HG03439 (cell line): ENCODE measurements around the gene FBXO41.

Source experiments
- ATAC-seq: cut with Tn5 transposase; IDR thresholded peaks from one replicate; pipeline ENCODE4 v1.9.1; 2021; ENCODE audit warnings: mild to moderate bottlenecking, moderate library complexity; ENCODE audit not compliant: unreplicated experiment

The FBXO41 gene

GRCh38 chr2:73215254-73215653, 69.0 kb downstream of the FBXO41 start:
- no peak for ATAC-seq

- peak; percentile 96 for ATAC-seq
Measured at GRCh38 chr2:73214120-73215035, 69.9 kb downstream of the FBXO41 start, which contains the start of gene SMYD5. SMYD5 (plus strand) TSS chr2:73214245; CDS start chr2:73214267, 22 bp downstream.

GRCh38 chr2:73212448-73213176, 71.7 kb downstream of the FBXO41 start:
- ATAC-seq = peak; percentile 60

- no peak for ATAC-seq
Measured at GRCh38 chr2:73212098-73212447, 72.2 kb downstream of the FBXO41 start.

- ATAC-seq = no peak
Measured at GRCh38 chr2:73210696-73211095, 73.6 kb downstream of the FBXO41 start.

GRCh38 chr2:73210019-73210418, 74.3 kb downstream of the FBXO41 start:
- no peak for ATAC-seq

GRCh38 chr2:73208258-73208657, 76.0 kb downstream of the FBXO41 start:
- no peak for ATAC-seq

- ATAC-seq = no peak
Measured at GRCh38 chr2:73205611-73206010, 78.7 kb downstream of the FBXO41 start.
